Heart left ventricle (tissue), 13 donors: ENCODE data around the gene DAZAP1.

Experiments
- POLR2A ChIP-seq, 2 donors: fragments of 450-650 bp; IDR thresholded peaks; one replicate each; pipeline ENCODE4 v1.6.1; 2017; ENCODE audit warnings: antibody characterized with exemption in 2 of 2, mild to moderate bottlenecking in 2 of 2, moderate library complexity in 2 of 2
- TF ChIP-seq, protein P1 (sequence below), 12 donors: fragments of 200-600 bp; sonication (generic) in 4 of 12; IDR thresholded peaks; one replicate each; pipeline versions ENCODE4 v1.5.0 to v1.8.0; 2018 to 2022; ENCODE audit warnings: antibody characterized with exemption in 12 of 12, mild to moderate bottlenecking in 5 of 12
- donor health status: ischemic (EF 13 %, LVEDD 7.1; RV severe dilation, severe dysfunction).
- donor health status: DM: no; HTN: yes; CAD: no.
- donor health status: DM: no; HTN: no; CAD: no.
- donor health status: ischemic (EF 25% LVEDD 6.9; RV normal size, moderate dysfunction).
- donor health status: ischemic (EF 25% LVEDD 5.7; RV mildly dilated, moderate dysfunction).
- donor health status: ischemic (EF 35%, LVEDD 5.7; RV mildly dilated, moderate dysfunction).
- donor health status: nonischemic (EF 11% LVEDD 7.7; RV severe dilation, severe dysfunction).
- donor health status: DM: yes; HTN: yes; CAD: no.
- donor health status: PGD.
- donor health status: ischemic (EF 29% LVEDD 5.4; RV normal size, mild dysfunction).
- donor health status: nonischemic (EF 23%, LVEDD 6.1; RV moderate dilation, normal function).

GRCh38 chr19:1388637-1389026 is 18.8 kb upstream of the DAZAP1 start:
- TF ChIP-seq, protein P1, sequence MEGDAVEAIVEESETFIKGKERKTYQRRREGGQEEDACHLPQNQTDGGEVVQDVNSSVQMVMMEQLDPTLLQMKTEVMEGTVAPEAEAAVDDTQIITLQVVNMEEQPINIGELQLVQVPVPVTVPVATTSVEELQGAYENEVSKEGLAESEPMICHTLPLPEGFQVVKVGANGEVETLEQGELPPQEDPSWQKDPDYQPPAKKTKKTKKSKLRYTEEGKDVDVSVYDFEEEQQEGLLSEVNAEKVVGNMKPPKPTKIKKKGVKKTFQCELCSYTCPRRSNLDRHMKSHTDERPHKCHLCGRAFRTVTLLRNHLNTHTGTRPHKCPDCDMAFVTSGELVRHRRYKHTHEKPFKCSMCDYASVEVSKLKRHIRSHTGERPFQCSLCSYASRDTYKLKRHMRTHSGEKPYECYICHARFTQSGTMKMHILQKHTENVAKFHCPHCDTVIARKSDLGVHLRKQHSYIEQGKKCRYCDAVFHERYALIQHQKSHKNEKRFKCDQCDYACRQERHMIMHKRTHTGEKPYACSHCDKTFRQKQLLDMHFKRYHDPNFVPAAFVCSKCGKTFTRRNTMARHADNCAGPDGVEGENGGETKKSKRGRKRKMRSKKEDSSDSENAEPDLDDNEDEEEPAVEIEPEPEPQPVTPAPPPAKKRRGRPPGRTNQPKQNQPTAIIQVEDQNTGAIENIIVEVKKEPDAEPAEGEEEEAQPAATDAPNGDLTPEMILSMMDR (IDR thresholded peaks at IDR 0.05): no peak
- no peak for TF ChIP-seq POLR2A (IDR thresholded peaks at IDR 0.05)
